SK-N-SH treated with all-trans-retinoic acid at 6 μM for 48 hours (cell line): ENCODE data around the gene SH3RF2.

ENCODE experiments used
- ATAC-seq: fragments of 200-7000 bp; cut with Tn5 transposase; 3 replicates; pipeline ENCODE4 v1.9.1; 2020; ENCODE audit warnings: mild to moderate bottlenecking, moderate library complexity
- BACH2 ChIP-seq: fragments of 250-450 bp; sonication (Bioruptor Pico); IDR thresholded peaks from 2 replicates; pipeline ENCODE4 v1.9.0; 2021; ENCODE audit warnings: mild to moderate bottlenecking, borderline replicate concordance
- CREB5 ChIP-seq: fragments of 250-450 bp; sonication (Bioruptor Pico); IDR thresholded peaks from 2 replicates; pipeline ENCODE4 v1.5.1; 2020; ENCODE audit warnings: low read depth, mild to moderate bottlenecking, moderate library complexity
- CSDC2 ChIP-seq: fragments of 250-450 bp; sonication (Bioruptor Pico); IDR thresholded peaks from 2 replicates; pipeline ENCODE4 v1.5.0; 2020; ENCODE audit warnings: mild to moderate bottlenecking, moderate library complexity
- ESRRG ChIP-seq: fragments of 250-450 bp; sonication (Bioruptor Pico); IDR thresholded peaks from 2 replicates; pipeline ENCODE4 v1.6.1; 2021; ENCODE audit warnings: mild to moderate bottlenecking
- GLIS3 ChIP-seq: fragments of 250-450 bp; sonication (Bioruptor Pico); IDR thresholded peaks from 2 replicates; pipeline ENCODE4 v1.5.0; 2020; ENCODE audit warnings: mild to moderate bottlenecking, moderate library complexity
- ISL1 ChIP-seq: fragments of 250-450 bp; sonication (Bioruptor Pico); IDR thresholded peaks from 2 replicates; pipeline ENCODE4 v2.1.2; 2022; ENCODE audit warnings: mild to moderate bottlenecking, moderate library complexity
- PPARA ChIP-seq: fragments of 250-450 bp; sonication (Bioruptor Pico); IDR thresholded peaks from 2 replicates; pipeline ENCODE4 v1.5.0; 2020; ENCODE audit warnings: mild to moderate bottlenecking, borderline replicate concordance
- RARB ChIP-seq: fragments of 250-450 bp; sonication (Bioruptor Pico); IDR thresholded peaks from 2 replicates; pipeline ENCODE4 v1.8.0; 2021; ENCODE audit warnings: mild to moderate bottlenecking, moderate library complexity
- SNAI2 ChIP-seq: fragments of 250-450 bp; sonication (Bioruptor Pico); IDR thresholded peaks from 2 replicates; pipeline ENCODE4 v1.5.0; 2020; ENCODE audit warnings: mild to moderate bottlenecking, moderate library complexity
- TCF4 ChIP-seq: fragments of 250-450 bp; sonication (Bioruptor Pico); IDR thresholded peaks from 2 replicates; pipeline ENCODE4 v1.8.0; 2021; ENCODE audit warnings: mild to moderate bottlenecking, moderate library complexity, borderline replicate concordance
- TOX ChIP-seq: fragments of 250-450 bp; sonication (Bioruptor Pico); IDR thresholded peaks from 2 replicates; pipeline ENCODE4 v1.8.0; 2021; ENCODE audit warnings: mild to moderate bottlenecking, moderate library complexity, borderline replicate concordance
- TSHZ2 ChIP-seq: fragments of 250-450 bp; sonication (Bioruptor Pico); IDR thresholded peaks from 2 replicates; pipeline ENCODE4 v1.5.0; 2020; ENCODE audit warnings: mild to moderate bottlenecking, moderate library complexity
- ZC3H10 ChIP-seq: fragments of 250-450 bp; sonication (Bioruptor Pico); IDR thresholded peaks from 2 replicates; pipeline ENCODE4 v1.5.1; 2021; ENCODE audit warnings: mild to moderate bottlenecking, moderate library complexity
- ZFP3 ChIP-seq: fragments of 250-450 bp; sonication (Bioruptor Pico); IDR thresholded peaks from 2 replicates; pipeline ENCODE4 v1.5.0; 2020; ENCODE audit warnings: mild to moderate bottlenecking, moderate library complexity
- ZFP30 ChIP-seq: fragments of 450-650 bp; formaldehyde crosslinking; IDR thresholded peaks from 2 replicates; pipeline ENCODE4 v1.5.0; 2022; ENCODE audit warnings: mild to moderate bottlenecking, moderate library complexity
- ZNF565 ChIP-seq: fragments of 450-650 bp; formaldehyde crosslinking; conservative IDR thresholded peaks from 2 replicates; pipeline ENCODE4 v1.5.0; 2020; ENCODE audit warnings: low read depth, mild to moderate bottlenecking, moderate library complexity
- ZNF70 ChIP-seq: fragments of 450-650 bp; formaldehyde crosslinking; IDR thresholded peaks from 2 replicates; pipeline ENCODE4 v1.5.0; 2020; ENCODE audit warnings: mild to moderate bottlenecking, moderate library complexity
- ZNF8 ChIP-seq: fragments of 450-650 bp; formaldehyde crosslinking; IDR thresholded peaks from 2 replicates; pipeline ENCODE4 v1.5.0; 2020; ENCODE audit warnings: mild to moderate bottlenecking, moderate library complexity
- TF ChIP-seq, protein P1 (sequence below): fragments of 250-450 bp; sonication (Bioruptor Pico); IDR thresholded peaks from 2 replicates; pipeline ENCODE4 v1.8.0; 2020; ENCODE audit warnings: mild to moderate bottlenecking, moderate library complexity, borderline replicate concordance

SH3RF2 gene

GRCh38 chr5:145979270-145980223 lies 43.2 kb downstream of the SH3RF2 start (continued):
- no peak for TF ChIP-seq ZFP3 (CRISPR knock-in tag)
- TF ChIP-seq TCF4 (CRISPR knock-in tag), result no peak
- no peak for TF ChIP-seq TSHZ2 (CRISPR knock-in tag)
- TF ChIP-seq, all 23 proteins: peak for 0

DNA sequence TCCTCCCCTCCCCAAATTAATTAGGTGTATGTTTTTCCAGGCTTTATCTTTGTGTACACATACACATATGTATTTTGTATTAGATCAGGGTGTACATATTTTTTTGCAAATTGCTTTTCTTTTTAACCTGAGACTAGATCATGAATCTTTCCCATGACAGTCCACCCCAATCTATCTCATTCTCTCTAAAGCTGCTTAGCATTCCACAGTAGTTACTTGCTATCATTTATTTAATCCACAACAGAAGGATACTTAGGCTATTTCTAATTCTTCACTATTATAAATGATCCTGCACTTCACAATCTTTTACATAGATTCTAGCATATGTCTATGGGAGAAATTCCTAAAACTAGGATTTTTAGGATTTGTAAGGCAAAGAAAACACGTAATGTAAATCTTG lies 43.9 kb downstream of the SH3RF2 start:
- 0 out of 3 replicates have a peak, but pooled peaks have one; percentile 10 for ATAC-seq

DNA sequence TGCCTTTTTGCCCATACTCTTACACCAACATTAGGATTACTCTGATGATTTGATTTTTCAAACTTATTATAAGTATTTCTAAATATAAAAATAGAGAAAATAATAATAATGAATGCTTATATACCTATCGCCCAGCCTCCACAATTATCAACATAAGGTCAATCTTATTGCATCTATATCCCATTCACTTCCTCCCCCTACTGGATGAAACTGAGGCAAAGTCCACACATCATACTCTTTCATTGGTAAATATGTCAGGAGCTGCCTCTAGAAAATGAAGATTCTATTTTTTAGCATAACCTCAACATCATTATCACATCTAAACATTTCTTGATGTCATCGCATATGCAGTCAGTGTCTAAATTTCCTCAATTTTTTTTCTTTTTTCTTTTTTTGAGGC lies 44.3 kb downstream of the SH3RF2 start:
- ATAC-seq, result no peak

More for the DNA sequence above, 43.9 kb downstream of the SH3RF2 start:
- TF ChIP-seq ZNF8, result no peak

DNA sequence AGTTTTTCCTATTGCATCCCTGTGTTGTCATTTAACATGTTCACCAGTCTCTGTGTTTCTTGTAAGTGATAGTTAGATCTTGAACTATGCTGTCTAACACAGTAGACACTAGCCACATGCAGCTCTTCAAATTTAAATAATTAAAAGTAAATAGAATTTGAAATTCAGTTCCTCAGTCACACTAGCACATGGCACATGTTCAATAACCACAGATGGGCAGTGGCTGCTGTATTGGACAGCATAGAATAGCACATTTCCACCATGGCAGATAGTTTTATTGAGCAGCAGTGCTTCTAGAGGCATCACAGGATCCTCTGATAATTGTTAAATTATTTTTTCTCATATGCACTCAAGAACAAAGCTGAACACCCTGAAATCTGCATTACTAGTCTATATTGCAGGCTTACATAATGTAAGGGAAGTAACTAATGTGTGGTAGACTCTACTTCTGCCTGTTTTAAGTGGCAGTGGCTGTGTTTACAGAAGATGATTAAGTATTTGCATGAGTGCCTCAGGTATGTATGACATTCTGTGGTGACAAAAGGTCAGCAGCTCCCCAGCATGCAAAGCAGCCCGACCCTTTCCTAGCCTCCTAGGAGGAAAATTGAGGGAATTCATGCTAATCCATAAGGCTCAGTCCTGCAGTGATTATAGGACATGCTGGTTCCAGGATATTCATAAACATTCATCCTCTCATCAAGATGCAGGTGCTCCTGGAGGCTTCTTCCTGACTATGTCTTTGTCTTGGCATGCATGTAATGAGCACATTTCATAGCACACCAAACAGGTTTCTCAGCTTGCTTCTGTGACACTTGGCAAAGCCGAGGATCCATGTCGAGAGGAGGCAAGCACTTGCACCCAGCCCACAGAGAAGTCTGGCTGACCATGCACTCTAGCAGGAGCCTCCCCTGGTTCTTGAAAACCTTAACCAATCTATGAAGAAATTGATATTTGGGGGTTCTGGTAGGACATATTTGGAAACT lies 45.5 kb downstream of the SH3RF2 start:
- TF ChIP-seq ZNF70 (CRISPR knock-in tag) (no peak), PPARA (no peak), ZNF565 (CRISPR knock-in tag) (no peak), RARB (CRISPR knock-in tag) (no peak), ZFP30 (CRISPR knock-in tag) (no peak), ZNF8 (no peak), CSDC2 (no peak), ESRRG (no peak), GLIS3 (CRISPR knock-in tag) (no peak), CREB5 (CRISPR knock-in tag) (no peak), ZFP3 (CRISPR knock-in tag) (no peak), TCF4 (CRISPR knock-in tag) (no peak), ISL1 (no peak), SNAI2 (no peak), BACH2 (CRISPR knock-in tag) (no peak), ZC3H10 (CRISPR knock-in tag) (no peak), TOX (CRISPR knock-in tag) (no peak)
- TF ChIP-seq, protein P1, sequence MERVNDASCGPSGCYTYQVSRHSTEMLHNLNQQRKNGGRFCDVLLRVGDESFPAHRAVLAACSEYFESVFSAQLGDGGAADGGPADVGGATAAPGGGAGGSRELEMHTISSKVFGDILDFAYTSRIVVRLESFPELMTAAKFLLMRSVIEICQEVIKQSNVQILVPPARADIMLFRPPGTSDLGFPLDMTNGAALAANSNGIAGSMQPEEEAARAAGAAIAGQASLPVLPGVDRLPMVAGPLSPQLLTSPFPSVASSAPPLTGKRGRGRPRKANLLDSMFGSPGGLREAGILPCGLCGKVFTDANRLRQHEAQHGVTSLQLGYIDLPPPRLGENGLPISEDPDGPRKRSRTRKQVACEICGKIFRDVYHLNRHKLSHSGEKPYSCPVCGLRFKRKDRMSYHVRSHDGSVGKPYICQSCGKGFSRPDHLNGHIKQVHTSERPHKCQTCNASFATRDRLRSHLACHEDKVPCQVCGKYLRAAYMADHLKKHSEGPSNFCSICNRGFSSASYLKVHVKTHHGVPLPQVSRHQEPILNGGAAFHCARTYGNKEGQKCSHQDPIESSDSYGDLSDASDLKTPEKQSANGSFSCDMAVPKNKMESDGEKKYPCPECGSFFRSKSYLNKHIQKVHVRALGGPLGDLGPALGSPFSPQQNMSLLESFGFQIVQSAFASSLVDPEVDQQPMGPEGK (CRISPR knock-in tag), result no peak
- TF ChIP-seq, all 23 proteins: peak for 0
- no peak for ATAC-seq

More for the DNA sequence above, 44.3 kb downstream of the SH3RF2 start:
- TF ChIP-seq ISL1, result no peak
